Measurements from ENCODE around the gene SRP9.
"Not testable (repeated sequence)": the region's sequence is repeated elsewhere in the genome, so short reads cannot be mapped to it uniquely, and the experiment has no call there.

Gene SRP9

DNA sequence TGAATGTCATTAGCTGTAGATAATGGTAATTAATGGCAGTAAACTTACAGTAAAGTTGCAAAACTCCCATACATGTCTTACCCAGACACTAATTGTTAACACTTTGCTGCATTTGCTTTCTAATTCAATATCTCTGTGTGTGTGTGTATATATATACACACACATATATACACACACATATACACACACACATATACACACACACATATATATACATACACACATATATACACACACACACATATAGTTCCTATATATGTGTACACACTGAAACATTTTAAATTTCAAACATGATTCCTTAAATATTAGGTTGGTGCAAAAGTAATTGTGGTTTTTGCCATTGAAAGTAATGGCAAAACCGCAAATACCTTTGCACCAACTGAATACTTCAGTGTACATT lies 28.6 kb downstream of the SRP9 start:
- Histone ChIP-seq H3K27me3 (ENCODE audit: insufficient read depth, low read depth, severe bottlenecking) (no peaks in the 10 kb centered on the region), H3K9me3 (ENCODE audit: severe bottlenecking) (no peaks in the 10 kb centered on the region)

GRCh38 chr1:225806736-225807135 lies 29.1 kb downstream of the SRP9 start:
- not testable (repeated sequence) for H3K27me3 ChIP-seq (ENCODE audit: insufficient read depth, low read depth, severe bottlenecking); DNase-seq; H3K36me3 ChIP-seq; H3K4me3 ChIP-seq (ENCODE audit: low read depth, low read length); H3K9me3 ChIP-seq (ENCODE audit: severe bottlenecking); H3K27ac ChIP-seq

More for the DNA sequence above, 28.6 kb downstream of the SRP9 start:
- H3K27ac ChIP-seq, result no peak overlapping the region
- no peak overlapping the region for H3K4me3 ChIP-seq (ENCODE audit: low read depth, low read length)
- H3K36me3 ChIP-seq, result no peaks in the 10 kb centered on the region
- TF ChIP-seq, protein P1, sequence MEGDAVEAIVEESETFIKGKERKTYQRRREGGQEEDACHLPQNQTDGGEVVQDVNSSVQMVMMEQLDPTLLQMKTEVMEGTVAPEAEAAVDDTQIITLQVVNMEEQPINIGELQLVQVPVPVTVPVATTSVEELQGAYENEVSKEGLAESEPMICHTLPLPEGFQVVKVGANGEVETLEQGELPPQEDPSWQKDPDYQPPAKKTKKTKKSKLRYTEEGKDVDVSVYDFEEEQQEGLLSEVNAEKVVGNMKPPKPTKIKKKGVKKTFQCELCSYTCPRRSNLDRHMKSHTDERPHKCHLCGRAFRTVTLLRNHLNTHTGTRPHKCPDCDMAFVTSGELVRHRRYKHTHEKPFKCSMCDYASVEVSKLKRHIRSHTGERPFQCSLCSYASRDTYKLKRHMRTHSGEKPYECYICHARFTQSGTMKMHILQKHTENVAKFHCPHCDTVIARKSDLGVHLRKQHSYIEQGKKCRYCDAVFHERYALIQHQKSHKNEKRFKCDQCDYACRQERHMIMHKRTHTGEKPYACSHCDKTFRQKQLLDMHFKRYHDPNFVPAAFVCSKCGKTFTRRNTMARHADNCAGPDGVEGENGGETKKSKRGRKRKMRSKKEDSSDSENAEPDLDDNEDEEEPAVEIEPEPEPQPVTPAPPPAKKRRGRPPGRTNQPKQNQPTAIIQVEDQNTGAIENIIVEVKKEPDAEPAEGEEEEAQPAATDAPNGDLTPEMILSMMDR (IDR thresholded peaks at IDR 0.05; ENCODE audit: low read depth, low read length), result no peak
- DNase-seq, result no peak

DNA sequence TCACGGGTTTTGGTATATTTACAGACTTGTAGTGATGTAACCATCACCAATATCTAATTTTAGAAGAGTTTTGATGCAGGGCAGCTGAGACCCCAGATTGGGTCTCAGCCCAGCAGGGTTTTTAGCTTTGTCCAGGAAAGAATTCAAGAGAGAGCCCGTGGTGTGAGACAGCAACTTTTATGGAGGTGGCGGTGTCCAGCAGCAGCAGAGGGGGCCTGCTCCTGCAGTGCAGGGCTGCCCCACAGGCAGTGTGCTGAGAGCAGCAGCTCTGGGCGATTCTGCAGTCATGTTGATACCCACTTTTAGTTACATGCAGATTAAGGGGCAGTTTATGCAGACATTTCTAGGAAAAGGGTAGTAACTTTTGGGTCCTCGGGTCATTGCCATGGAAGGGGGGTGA lies 30.5 kb downstream of the SRP9 start:
- Histone ChIP-seq H3K36me3 (no peaks in the 10 kb centered on the region), H3K27me3 (ENCODE audit: insufficient read depth, low read depth, severe bottlenecking) (no peaks in the 10 kb centered on the region), H3K9me3 (ENCODE audit: severe bottlenecking) (no peaks in the 10 kb centered on the region), H3K27ac (no peak overlapping the region), H3K4me3 (ENCODE audit: low read depth, low read length) (no peak overlapping the region)
- no peak for DNase-seq
- TF ChIP-seq, protein P1 (IDR thresholded peaks at IDR 0.05; ENCODE audit: low read depth, low read length), result no peak

GRCh38 chr1:225809842-225810578 lies 32.4 kb downstream of the SRP9 start, which contains the start of gene EPHX1:
Gene EPHX1 (plus strand): TSS chr1:225810124. CDS start chr1:225828730, 18,606 bp downstream.
- TF ChIP-seq, protein P1 (IDR thresholded peaks at IDR 0.05; ENCODE audit: low read depth, low read length), result 0 out of 2 replicates have a peak, but pooled peaks have one; percentile 6
- no peaks in the 10 kb centered on the region for H3K27me3 ChIP-seq (ENCODE audit: insufficient read depth, low read depth, severe bottlenecking)
- no peaks in the 10 kb centered on the region for H3K9me3 ChIP-seq (ENCODE audit: severe bottlenecking)
- DNase-seq, result peak; percentile 76
- H3K27ac ChIP-seq, result no peak within 1 kb of the TSS
- H3K4me3 ChIP-seq (ENCODE audit: low read depth, low read length), result peak within 1 kb of the TSS; percentile 42
- no peaks in the 10 kb centered on the region for H3K36me3 ChIP-seq

- H3K4me3 ChIP-seq (ENCODE audit: low read depth, low read length), result peak overlapping the region; percentile 42
- not testable (repeated sequence) for H3K9me3 ChIP-seq (ENCODE audit: severe bottlenecking); H3K27me3 ChIP-seq (ENCODE audit: insufficient read depth, low read depth, severe bottlenecking); H3K27ac ChIP-seq; H3K36me3 ChIP-seq
- peak; percentile 83 for DNase-seq
Observed at GRCh38 chr1:225810579-225811538, 33.2 kb downstream of the SRP9 start.

DNA sequence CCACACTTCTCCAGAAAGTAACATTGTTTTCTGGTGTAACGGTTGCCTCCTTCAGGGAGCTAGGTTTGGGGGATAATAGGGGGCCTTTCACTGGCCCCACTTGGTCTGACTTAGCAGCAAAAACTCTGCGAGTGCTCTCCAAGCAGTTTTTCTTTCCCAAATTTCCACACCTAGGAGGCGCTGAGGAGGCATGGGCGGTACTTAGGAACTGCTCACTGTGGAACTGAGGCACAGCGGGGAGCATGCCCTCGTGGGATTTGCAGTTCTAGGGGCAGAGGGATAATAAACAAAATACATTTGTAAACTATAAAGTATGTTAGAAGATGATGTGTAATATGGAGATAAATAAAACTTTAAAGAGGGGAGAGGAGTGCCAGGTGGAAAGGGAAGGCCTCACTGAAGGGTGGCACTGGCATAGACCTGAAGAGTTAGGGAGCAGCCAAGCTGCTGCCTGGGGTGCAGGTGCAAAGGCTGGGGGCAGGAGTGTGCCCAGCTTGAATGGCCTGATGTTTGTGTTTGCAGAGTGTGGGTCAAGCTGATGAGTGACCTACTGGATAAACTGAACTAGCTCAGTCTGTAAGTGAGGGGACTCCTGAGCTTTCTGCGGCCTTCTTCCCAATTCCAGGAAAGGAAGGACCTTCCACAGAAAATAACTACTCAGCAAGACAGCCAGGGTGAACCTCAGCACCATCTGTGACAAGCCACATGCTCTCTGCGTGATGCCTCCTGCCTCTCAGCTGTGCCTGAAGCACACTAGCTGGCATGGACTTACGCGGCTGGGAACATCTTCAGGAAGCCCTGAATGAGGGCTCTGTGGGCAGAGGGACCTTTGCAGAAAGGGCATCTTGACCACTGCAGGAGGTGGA lies 34.2 kb downstream of the SRP9 start:
- DNase-seq, result peak; percentile 26
- no peaks in the 10 kb centered on the region for H3K36me3 ChIP-seq
- H3K9me3 ChIP-seq (ENCODE audit: severe bottlenecking), result no peaks in the 10 kb centered on the region
- H3K4me3 ChIP-seq (ENCODE audit: low read depth, low read length), result no peak overlapping the region
- TF ChIP-seq, protein P1 (IDR thresholded peaks at IDR 0.05; ENCODE audit: low read depth, low read length), result peak; percentile 34; the same call in 1 of the 2 replicates
- no peaks in the 10 kb centered on the region for H3K27me3 ChIP-seq (ENCODE audit: insufficient read depth, low read depth, severe bottlenecking)
- H3K27ac ChIP-seq, result no peak overlapping the region

Measured in WERI-Rb-1 (cell line).